H9 (cell line): Measurements from ENCODE around the gene MAP2K3. TPM values are rescaled to one million over a fixed set of nuclear protein-coding genes. Genes with fewer than 3 reads are reported as not detected.

ENCODE experiments used
- DNase-seq: peaks from one replicate; pipeline ENCODE4 v3.0.0-alpha.2; 2017
- H2AFZ ChIP-seq: one replicate; pipeline ENCODE4 v1.6.1; 2013; ENCODE audit warnings: mild to moderate bottlenecking, low read length, control low read depth, moderate library complexity
- H2AK5ac ChIP-seq: 2 replicates; pipeline ENCODE4 v1.6.1; 2013; ENCODE audit warnings: low read length, control low read depth, mixed read lengths; ENCODE audit not compliant: insufficient read length
- H2BK120ac ChIP-seq: one replicate; pipeline ENCODE4 v1.6.1; 2013; ENCODE audit warnings: low read depth, mild to moderate bottlenecking, low read length, control low read depth, inconsistent platforms; ENCODE audit not compliant: poor library complexity, severe bottlenecking
- H2BK12ac ChIP-seq: 2 replicates; pipeline ENCODE4 v1.6.1; 2013; ENCODE audit warnings: low read length, control low read depth, mixed read lengths, low read depth; ENCODE audit not compliant: insufficient read length
- H2BK15ac ChIP-seq: 2 replicates; pipeline ENCODE4 v1.6.1; 2013; ENCODE audit warnings: low read depth, low read length, control low read depth
- H2BK20ac ChIP-seq: one replicate; pipeline ENCODE4 v1.6.1; 2013; ENCODE audit warnings: low read depth, mild to moderate bottlenecking, low read length, control low read depth, inconsistent platforms; ENCODE audit not compliant: poor library complexity, severe bottlenecking
- H2BK5ac ChIP-seq: 2 replicates; pipeline ENCODE4 v1.6.1; 2013; ENCODE audit warnings: low read length, control low read depth, mixed read lengths; ENCODE audit not compliant: insufficient read length
- H3K14ac ChIP-seq: 2 replicates; pipeline ENCODE4 v1.6.1; 2013; ENCODE audit warnings: low read length, control low read depth; ENCODE audit not compliant: insufficient read depth
- H3K18ac ChIP-seq: 2 replicates; pipeline ENCODE4 v1.6.1; 2013; ENCODE audit warnings: low read depth, mild to moderate bottlenecking, mixed read lengths, low read length, control low read depth; ENCODE audit not compliant: insufficient read length
- H3K23ac ChIP-seq: 2 replicates; pipeline ENCODE4 v1.6.1; 2013; ENCODE audit warnings: low read length, control low read depth, mixed read lengths, low read depth; ENCODE audit not compliant: insufficient read length
- H3K23me2 ChIP-seq: 2 replicates; pipeline ENCODE4 v1.6.1; 2013; ENCODE audit warnings: low read depth, mild to moderate bottlenecking, mixed read lengths, low read length, control low read depth; ENCODE audit not compliant: insufficient read length, poor library complexity, severe bottlenecking
- H3K27ac ChIP-seq: 2 replicates; pipeline ENCODE4 v1.5.1; 2013; ENCODE audit warnings: low read length, control low read depth, mixed read lengths, low read depth; ENCODE audit not compliant: insufficient read length
- H3K27me3 ChIP-seq: 2 replicates; pipeline ENCODE4 v1.6.1; 2013; ENCODE audit warnings: low read length, control low read depth, inconsistent platforms; ENCODE audit not compliant: insufficient read depth
- H3K4ac ChIP-seq: 2 replicates; pipeline ENCODE4 v1.6.1; 2013; ENCODE audit warnings: low read depth, mild to moderate bottlenecking, control low read depth, inconsistent platforms, low read length, moderate library complexity
- H3K4me1 ChIP-seq: 2 replicates; pipeline ENCODE4 v1.6.1; 2013; ENCODE audit warnings: low read length, control low read depth, inconsistent platforms; ENCODE audit not compliant: insufficient read depth
- H3K4me2 ChIP-seq: 2 replicates; pipeline ENCODE4 v1.6.1; 2013; ENCODE audit warnings: low read length, control low read depth, mixed read lengths; ENCODE audit not compliant: insufficient read length, insufficient read depth
- H3K56ac ChIP-seq: 2 replicates; pipeline ENCODE4 v1.6.1; 2013; ENCODE audit warnings: low read depth, mild to moderate bottlenecking, mixed read lengths, low read length, control low read depth; ENCODE audit not compliant: insufficient read length
- H3K79me1 ChIP-seq: 2 replicates; pipeline ENCODE4 v1.6.1; 2013; ENCODE audit warnings: low read depth, mild to moderate bottlenecking, moderate library complexity, low read length, control low read depth, inconsistent platforms; ENCODE audit not compliant: insufficient read depth, poor library complexity, severe bottlenecking
- H3K79me2 ChIP-seq: 2 replicates; pipeline ENCODE4 v1.6.1; 2013; ENCODE audit warnings: low read length, control low read depth, inconsistent platforms; ENCODE audit not compliant: insufficient read depth
- H3K9ac ChIP-seq: 2 replicates; pipeline ENCODE4 v1.6.1; 2013; ENCODE audit warnings: low read length, control low read depth, mixed read lengths; ENCODE audit not compliant: insufficient read length; ENCODE audit errors: extremely low read depth
- H3K9me3 ChIP-seq: one replicate; pipeline ENCODE4 v1.6.1; 2013; ENCODE audit warnings: low read depth, low read length, inconsistent platforms; ENCODE audit not compliant: control insufficient read depth
- H3T11ph ChIP-seq: one replicate; pipeline ENCODE4 v1.6.1; 2013; ENCODE audit warnings: mild to moderate bottlenecking, low read length, control low read depth, inconsistent platforms
- H4K20me1 ChIP-seq: one replicate; pipeline ENCODE4 v1.6.1; 2013; ENCODE audit not compliant: control insufficient read depth, insufficient read length, insufficient read depth
- H4K5ac ChIP-seq: 2 replicates; pipeline ENCODE4 v1.6.1; 2013; ENCODE audit warnings: low read depth, mild to moderate bottlenecking, mixed read lengths, low read length, control low read depth; ENCODE audit not compliant: insufficient read length
- H4K8ac ChIP-seq: replicated peaks from 2 replicates; pipeline ENCODE4 v1.6.1; 2013; ENCODE audit warnings: low read length, control low read depth, mixed read lengths, low read depth; ENCODE audit not compliant: insufficient read length
- H4K91ac ChIP-seq: 2 replicates; pipeline ENCODE4 v1.6.1; 2013; ENCODE audit warnings: low read depth, mild to moderate bottlenecking, moderate library complexity, mixed read lengths, low read length, control low read depth; ENCODE audit not compliant: insufficient read length
- H3K27ac Mint-ChIP-seq, 3 experiments: 2 replicates in 2 of 3; 3 replicates in 1 of 3; pipeline ENCODE4 v1.8.0; 2020 to 2021; ENCODE audit warnings: mixed read lengths in 3 of 3, mild to moderate bottlenecking in 1 of 3, moderate library complexity in 1 of 3
- H3K27me3 Mint-ChIP-seq: 2 replicates; pipeline ENCODE4 v1.8.0; 2021; ENCODE audit warnings: low read depth, mild to moderate bottlenecking, moderate library complexity, mixed read lengths
- H3K36me3 Mint-ChIP-seq, 3 experiments: 2 replicates in 2 of 3; 3 replicates in 1 of 3; pipeline ENCODE4 v1.8.0; 2020 to 2021; ENCODE audit warnings: low read depth in 3 of 3, mixed read lengths in 3 of 3; ENCODE audit not compliant: insufficient read depth in 1 of 3
- H3K4me1 Mint-ChIP-seq, 2 experiments: 2 replicates each; pipeline ENCODE4 v1.8.0; 2020; ENCODE audit warnings: mixed read lengths in 2 of 2
- H3K4me3 Mint-ChIP-seq, 2 experiments: 2 replicates in 1 of 2; 3 replicates in 1 of 2; pipeline ENCODE4 v1.8.0; 2020 to 2021; ENCODE audit warnings: mild to moderate bottlenecking in 2 of 2, mixed read lengths in 2 of 2, moderate library complexity in 1 of 2
- H3K9me3 Mint-ChIP-seq, 2 experiments: 2 replicates in 1 of 2; 3 replicates in 1 of 2; pipeline ENCODE4 v1.8.0; 2020; ENCODE audit warnings: mild to moderate bottlenecking in 2 of 2, mixed read lengths in 2 of 2, moderate library complexity in 1 of 2
- WGBS: extraction: QIAGEN DNeasy Blood & Tissue Kit; methylation state at CpG from one replicate; pipeline ENCODE4 v1.1.7; 2013; ENCODE audit warnings: missing lambda C conversion rate, low lambda C conversion rate, mixed read lengths; ENCODE audit not compliant: insufficient read length; ENCODE audit errors: extremely low coverage; 5-methylcytosine and 5-hydroxymethylcytosine counted together
- total RNA-seq: library from RNA; stranded (reverse); gene quantifications from 2 replicates; pipeline ENCODE4 v1.2.1, GENCODE V29; 2021
- TF ChIP-seq, protein P1 (sequence below): fragments of 200-600 bp; sonication (generic); conservative IDR thresholded peaks from 3 replicates; pipeline ENCODE4 v1.8.0; 2021; ENCODE audit warnings: antibody characterized with exemption, mild to moderate bottlenecking

The MAP2K3 gene
- total RNA-seq, 1 experiment from 2014 or later: 26.1 TPM

DNA sequence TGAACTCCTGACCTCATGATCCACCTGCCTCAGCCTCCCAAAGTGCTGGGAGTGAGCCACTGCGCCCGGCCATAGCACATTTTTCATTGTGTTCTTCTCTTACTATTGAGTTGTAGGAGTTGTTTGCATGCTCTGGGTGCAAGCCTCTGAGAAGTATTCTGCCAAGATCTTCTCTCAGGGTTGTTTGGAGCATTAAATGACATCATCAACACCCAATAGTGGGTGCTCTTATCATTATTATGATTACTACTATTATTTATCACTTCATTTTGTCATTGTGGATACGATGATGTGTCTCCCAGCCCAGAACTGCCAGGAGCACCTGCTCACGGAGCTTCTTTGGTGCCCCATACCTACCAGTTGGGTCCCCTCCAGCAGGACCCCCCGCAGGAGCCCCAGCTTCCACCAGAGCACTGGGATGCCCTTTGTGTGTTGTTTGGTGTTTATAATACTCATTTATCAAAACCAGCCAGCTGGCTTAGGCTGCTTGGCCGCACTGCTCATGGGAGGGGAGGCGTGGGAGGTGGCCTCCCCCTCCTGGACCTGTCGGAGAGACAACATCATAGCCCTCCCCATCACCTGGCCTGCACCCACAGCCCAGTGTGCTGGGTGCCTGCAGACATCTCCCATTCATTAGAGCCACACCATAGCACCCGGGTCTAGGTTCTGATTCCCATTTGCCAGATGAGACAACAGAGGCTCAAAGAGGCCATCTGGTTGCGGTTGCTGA lies 12.9 kb upstream of the MAP2K3 start:
- H3K4me1 Mint-ChIP-seq: peaks cover 9% of the 10 kb centered on the region in 2 experiments
- H3K9me3 Mint-ChIP-seq: no peaks in the 10 kb centered on the region
- no peak overlapping the region for H2BK120ac ChIP-seq
- H4K20me1 ChIP-seq: no peaks in the 10 kb centered on the region
- no peak overlapping the region for H4K8ac ChIP-seq
- H4K91ac ChIP-seq: no peak overlapping the region
- H3K4me2 ChIP-seq: no peak overlapping the region
- no peak overlapping the region for H2BK15ac ChIP-seq
- no peak for DNase-seq
- no peak overlapping the region for H3T11ph ChIP-seq
- H2BK20ac ChIP-seq: no peak overlapping the region
- H2BK12ac ChIP-seq: no peak overlapping the region
- H4K5ac ChIP-seq: no peak overlapping the region
- peak overlapping the region in 1 of 3 experiments; percentile 85; a peak in 2 of 7 replicates for H3K27ac Mint-ChIP-seq
- TF ChIP-seq, protein P1, sequence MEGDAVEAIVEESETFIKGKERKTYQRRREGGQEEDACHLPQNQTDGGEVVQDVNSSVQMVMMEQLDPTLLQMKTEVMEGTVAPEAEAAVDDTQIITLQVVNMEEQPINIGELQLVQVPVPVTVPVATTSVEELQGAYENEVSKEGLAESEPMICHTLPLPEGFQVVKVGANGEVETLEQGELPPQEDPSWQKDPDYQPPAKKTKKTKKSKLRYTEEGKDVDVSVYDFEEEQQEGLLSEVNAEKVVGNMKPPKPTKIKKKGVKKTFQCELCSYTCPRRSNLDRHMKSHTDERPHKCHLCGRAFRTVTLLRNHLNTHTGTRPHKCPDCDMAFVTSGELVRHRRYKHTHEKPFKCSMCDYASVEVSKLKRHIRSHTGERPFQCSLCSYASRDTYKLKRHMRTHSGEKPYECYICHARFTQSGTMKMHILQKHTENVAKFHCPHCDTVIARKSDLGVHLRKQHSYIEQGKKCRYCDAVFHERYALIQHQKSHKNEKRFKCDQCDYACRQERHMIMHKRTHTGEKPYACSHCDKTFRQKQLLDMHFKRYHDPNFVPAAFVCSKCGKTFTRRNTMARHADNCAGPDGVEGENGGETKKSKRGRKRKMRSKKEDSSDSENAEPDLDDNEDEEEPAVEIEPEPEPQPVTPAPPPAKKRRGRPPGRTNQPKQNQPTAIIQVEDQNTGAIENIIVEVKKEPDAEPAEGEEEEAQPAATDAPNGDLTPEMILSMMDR: no peak
- H2AK5ac ChIP-seq: no peak overlapping the region
- no peaks in the 10 kb centered on the region for H3K79me1 ChIP-seq
- no peak overlapping the region for H2AFZ ChIP-seq
- no peak overlapping the region for H3K14ac ChIP-seq
- peaks cover 2% of the 10 kb centered on the region; the same call in 1 of the 2 replicates for H3K4me1 ChIP-seq
- H3K79me2 ChIP-seq: no peaks in the 10 kb centered on the region
- H3K23me2 ChIP-seq: peaks cover 14% of the 10 kb centered on the region
- H3K4ac ChIP-seq: no peak overlapping the region
- H2BK5ac ChIP-seq: no peak overlapping the region
- H3K9me3 ChIP-seq: no peaks in the 10 kb centered on the region
- WGBS: no CpG with 5 or more reads among the region's 10 CpGs
- no peak overlapping the region for H3K23ac ChIP-seq
- no peak overlapping the region for H3K56ac ChIP-seq
- no peak overlapping the region for H3K9ac ChIP-seq
- no peak overlapping the region for H3K4me3 Mint-ChIP-seq
- H3K27me3 Mint-ChIP-seq: peaks cover 25% of the 10 kb centered on the region
- H3K18ac ChIP-seq: no peak overlapping the region
- H3K27me3 ChIP-seq: peaks cover 4% of the 10 kb centered on the region; the same call in 1 of the 2 replicates
- no peak overlapping the region for H3K27ac ChIP-seq
- no peaks in the 10 kb centered on the region; a peak in 1 of 7 replicates for H3K36me3 Mint-ChIP-seq
